ENCODE results near the gene SPC24. TPM values are rescaled to one million over a fixed set of nuclear protein-coding genes. Genes with fewer than 3 reads are reported as not detected.
"Not testable (repeated sequence)": the region's sequence is repeated elsewhere in the genome, so short reads cannot be mapped to it uniquely, and the experiment has no call there.

SPC24 gene
- total and polyA plus RNA-seq, 2 donors (not counting 1 experiment from before 2014, with no cell fraction given) = 0.12 to 0.15 TPM

DNA sequence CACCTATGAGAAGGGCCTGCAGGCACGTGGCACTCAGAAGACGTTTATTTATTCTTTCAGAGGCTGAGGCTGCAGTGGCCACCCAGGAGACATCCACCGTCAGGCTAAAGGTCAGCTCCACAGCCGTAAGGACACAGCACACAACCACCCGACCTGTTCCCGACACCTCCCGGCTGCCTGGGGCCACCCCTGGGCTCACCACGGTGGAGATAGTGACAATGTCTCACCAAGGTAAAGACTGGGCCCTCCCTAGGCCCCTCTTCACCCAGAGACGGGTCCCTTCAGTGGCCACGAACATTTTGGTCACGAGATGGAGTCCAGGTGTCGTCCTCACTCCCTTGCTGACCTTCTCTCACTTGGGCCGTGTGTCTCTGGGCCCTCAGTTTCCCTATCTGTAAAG is 32.5 kb downstream of the SPC24 start:
- intact Hi-C loops (cut with micrococcal nuclease) = no loop called here

DNA sequence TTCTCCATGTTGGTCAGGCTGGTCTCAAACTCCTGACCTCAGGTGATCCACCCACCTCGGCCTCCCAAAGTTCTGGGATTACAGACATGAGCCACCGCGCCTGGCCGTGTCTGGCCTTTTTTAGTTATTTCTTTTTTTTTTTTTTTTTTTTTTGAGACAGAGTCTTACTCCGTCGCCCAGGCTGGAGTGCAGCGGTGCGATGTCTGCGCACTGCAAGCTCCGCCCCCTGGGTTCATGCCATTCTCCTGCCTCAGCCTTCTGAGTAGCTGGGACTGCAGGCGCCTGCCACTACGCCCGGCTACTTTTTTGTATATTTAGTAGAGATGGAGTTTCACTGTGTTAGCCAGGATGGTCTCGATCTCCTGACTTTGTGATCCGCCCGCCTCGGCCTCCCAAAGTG is 33.6 kb downstream of the SPC24 start:
- H4K20me1 ChIP-seq (ENCODE audit: control insufficient read depth, insufficient read depth, low read length, poor library complexity, severe bottlenecking); POLR2A ChIA-PET; H3K4me3 Mint-ChIP-seq; H3K9me3 Mint-ChIP-seq (ENCODE audit: insufficient read depth); H2AFZ ChIP-seq (ENCODE audit: insufficient read depth, low read depth, low read length, poor library complexity, severe bottlenecking); H3K27me3 Mint-ChIP-seq; H3K4me2 ChIP-seq (replicated peaks; ENCODE audit: low read depth, low read length, poor library complexity, severe bottlenecking); DNase-seq; H3K4me1 ChIP-seq (ENCODE audit: control insufficient read depth in 2 of 2, insufficient read depth in 2 of 2, low read length in 2 of 2); H3K27ac ChIP-seq (ENCODE audit: low read length in 2 of 2); intact Hi-C loops (cut with micrococcal nuclease); H3K27ac Mint-ChIP-seq; H3K4me3 ChIP-seq (ENCODE audit: control extremely low read depth in 1 of 5, extremely low read depth in 1 of 5, insufficient read depth in 1 of 5, low read depth in 2 of 5, low read length in 4 of 5); ATAC-seq (ENCODE audit: low read depth); H3K79me2 ChIP-seq (ENCODE audit: control insufficient read depth, insufficient read depth, low read length); H3K9ac ChIP-seq (ENCODE audit: low read length); H3K9me3 ChIP-seq (ENCODE audit: control extremely low read depth in 1 of 3, control insufficient read depth in 2 of 3, insufficient read depth in 1 of 3, low read length in 2 of 3); H3K36me3 ChIP-seq (replicated peaks in 1 of 2; ENCODE audit: control extremely low read depth in 1 of 2, control insufficient read depth in 1 of 2, extremely low read depth in 1 of 2, insufficient read depth in 2 of 2, low read length in 1 of 2); H3K27me3 ChIP-seq (replicated peaks in 1 of 4; ENCODE audit: control extremely low read depth in 1 of 4, control insufficient read depth in 3 of 4, insufficient read depth in 4 of 4, low read length in 3 of 4); H3K4me1 Mint-ChIP-seq: not testable (repeated sequence)
- CTCF ChIA-PET = interaction anchor here (0.7 kb wide), 1 partner anchor 16 kb away, joined by 3 read pairs; no protein-coding TSS in a partner anchor
- WGBS (ENCODE audit: insufficient coverage) = no CpG with 5 or more reads among the region's 17 CpGs

More for the DNA sequence above, 32.5 kb downstream of the SPC24 start:
- Histone ChIP-seq H3K4me1 (ENCODE audit: control insufficient read depth in 2 of 2, insufficient read depth in 2 of 2, low read length in 2 of 2) (no peaks in the 10 kb centered on the region), H3K79me2 (ENCODE audit: control insufficient read depth, insufficient read depth, low read length) (no peaks in the 10 kb centered on the region), H3K36me3 (replicated peaks in 1 of 2; ENCODE audit: control extremely low read depth in 1 of 2, control insufficient read depth in 1 of 2, extremely low read depth in 1 of 2, insufficient read depth in 2 of 2, low read length in 1 of 2) (peaks cover 0 to 1% of the 10 kb centered on the region in 2 experiments), H4K20me1 (ENCODE audit: control insufficient read depth, insufficient read depth, low read length, poor library complexity, severe bottlenecking) (no peaks in the 10 kb centered on the region), H3K4me3 (ENCODE audit: control extremely low read depth in 1 of 5, extremely low read depth in 1 of 5, insufficient read depth in 1 of 5, low read depth in 2 of 5, low read length in 4 of 5) (no peak overlapping the region), H3K9me3 (ENCODE audit: control extremely low read depth in 1 of 3, control insufficient read depth in 2 of 3, insufficient read depth in 1 of 3, low read length in 2 of 3) (peaks cover 0 to 3% (median 0%) of the 10 kb centered on the region in 3 donors), H2AFZ (ENCODE audit: insufficient read depth, low read depth, low read length, poor library complexity, severe bottlenecking) (no peak overlapping the region), H3K9ac (ENCODE audit: low read length) (no peak overlapping the region), H3K27ac (ENCODE audit: low read length in 2 of 2) (no peak overlapping the region), H3K27me3 (replicated peaks in 1 of 4; ENCODE audit: control extremely low read depth in 1 of 4, control insufficient read depth in 3 of 4, insufficient read depth in 4 of 4, low read length in 3 of 4) (no peaks in the 10 kb centered on the region), H3K4me2 (replicated peaks; ENCODE audit: low read depth, low read length, poor library complexity, severe bottlenecking) (no peak overlapping the region)
- CTCF ChIA-PET = no interaction called here
- WGBS (ENCODE audit: insufficient coverage) = 97% methylated on average over 13 of the region's 13 CpGs
- ATAC-seq (ENCODE audit: low read depth) (no peak), DNase-seq (no peak)
- Mint-ChIP-seq H3K9me3 (ENCODE audit: insufficient read depth) (no peaks in the 10 kb centered on the region), H3K27ac (no peak overlapping the region), H3K4me3 (no peak overlapping the region), H3K27me3 (no peaks in the 10 kb centered on the region), H3K4me1 (peaks cover 2% of the 10 kb centered on the region)
- POLR2A ChIA-PET = interaction anchor here (0.7 kb wide), 1 partner anchor 521 kb away, joined by 3 read pairs; no protein-coding TSS in a partner anchor
- TF ChIP-seq EZH2 (IDR thresholded peaks at IDR 0.05; ENCODE audit: borderline replicate concordance, insufficient read depth, low read depth, low read length, poor library complexity, severe bottlenecking) (no peak), CTCF (IDR thresholded peaks at IDR 0.05) (no peak)

Data from B cell (primary cell).